ENCODE data around the gene GLYR1.

The GLYR1 gene

GRCh38 chr16:4792951-4793513 lies 54.1 kb downstream of the GLYR1 start:
- no peak for TF ChIP-seq CTCF (IDR thresholded peaks at IDR 0.05; ENCODE audit: low read length)
- TF ChIP-seq EZH2phosphoT487 (IDR thresholded peaks at IDR 0.05; ENCODE audit: low read length): no peak
- no peak for TF ChIP-seq EZH2 (optimal IDR thresholded peaks at IDR 0.05; ENCODE audit: low read depth, low read length)
- Histone ChIP-seq H3K27ac (ENCODE audit: low read length) (no peak overlapping the region), H3K9ac (ENCODE audit: low read length) (no peak overlapping the region), H4K20me1 (ENCODE audit: insufficient read depth, low read length) (no peaks in the 10 kb centered on the region), H3K27me3 (replicated peaks; ENCODE audit: insufficient read depth, low read length) (no peaks in the 10 kb centered on the region), H2AFZ (ENCODE audit: low read length) (no peak overlapping the region), H3F3A (ENCODE audit: insufficient read depth, low read length) (no peaks in the 10 kb centered on the region), H3K36me3 (replicated peaks; ENCODE audit: insufficient read depth, low read length) (no peaks in the 10 kb centered on the region), H3K9me3 (replicated peaks; ENCODE audit: insufficient read depth, low read length) (no peaks in the 10 kb centered on the region), H3K4me3 (ENCODE audit: low read length) (no peak overlapping the region), H3K79me2 (ENCODE audit: low read length) (no peaks in the 10 kb centered on the region), H3K4me1 (ENCODE audit: low read length) (no peaks in the 10 kb centered on the region), H3K9me2 (replicated peaks; ENCODE audit: insufficient read depth, low read length) (no peaks in the 10 kb centered on the region), H3K4me2 (ENCODE audit: low read depth, low read length) (no peak overlapping the region)
- DNase-seq: no peak

- no peaks in the 10 kb centered on the region for H3F3A ChIP-seq (ENCODE audit: insufficient read depth, low read length)
- TF ChIP-seq EZH2phosphoT487 (IDR thresholded peaks at IDR 0.05; ENCODE audit: low read length) (no peak), CTCF (IDR thresholded peaks at IDR 0.05; ENCODE audit: low read length) (no peak), EZH2 (optimal IDR thresholded peaks at IDR 0.05; ENCODE audit: low read depth, low read length) (no peak)
- no peak overlapping the region for H3K27ac ChIP-seq (ENCODE audit: low read length)
- no peaks in the 10 kb centered on the region for H3K9me3 ChIP-seq (replicated peaks; ENCODE audit: insufficient read depth, low read length)
- no peaks in the 10 kb centered on the region for H3K79me2 ChIP-seq (ENCODE audit: low read length)
- no peak for DNase-seq
- no peak overlapping the region for H2AFZ ChIP-seq (ENCODE audit: low read length)
- no peak overlapping the region for H3K4me3 ChIP-seq (ENCODE audit: low read length)
- no peak overlapping the region for H3K4me2 ChIP-seq (ENCODE audit: low read depth, low read length)
- H3K27me3 ChIP-seq (replicated peaks; ENCODE audit: insufficient read depth, low read length): no peaks in the 10 kb centered on the region
- H3K4me1 ChIP-seq (ENCODE audit: low read length): no peaks in the 10 kb centered on the region
- no peak overlapping the region for H3K9ac ChIP-seq (ENCODE audit: low read length)
- no peaks in the 10 kb centered on the region for H3K9me2 ChIP-seq (replicated peaks; ENCODE audit: insufficient read depth, low read length)
- no peaks in the 10 kb centered on the region for H3K36me3 ChIP-seq (replicated peaks; ENCODE audit: insufficient read depth, low read length)
- no peaks in the 10 kb centered on the region for H4K20me1 ChIP-seq (ENCODE audit: insufficient read depth, low read length)
Measured at GRCh38 chr16:4790871-4791270, 56.2 kb downstream of the GLYR1 start.

GRCh38 chr16:4790261-4790660 lies 56.8 kb downstream of the GLYR1 start:
- H3K4me2 ChIP-seq (ENCODE audit: low read depth, low read length): no peak overlapping the region
- H3K9ac ChIP-seq (ENCODE audit: low read length): no peak overlapping the region
- no peak overlapping the region for H3K27ac ChIP-seq (ENCODE audit: low read length)
- H3K9me3 ChIP-seq (replicated peaks; ENCODE audit: insufficient read depth, low read length): no peaks in the 10 kb centered on the region
- no peaks in the 10 kb centered on the region for H3F3A ChIP-seq (ENCODE audit: insufficient read depth, low read length)
- H3K9me2 ChIP-seq (replicated peaks; ENCODE audit: insufficient read depth, low read length): no peaks in the 10 kb centered on the region
- H3K27me3 ChIP-seq (replicated peaks; ENCODE audit: insufficient read depth, low read length): no peaks in the 10 kb centered on the region
- H3K4me1 ChIP-seq (ENCODE audit: low read length): no peaks in the 10 kb centered on the region
- no peak overlapping the region for H2AFZ ChIP-seq (ENCODE audit: low read length)
- H3K4me3 ChIP-seq (ENCODE audit: low read length): no peak overlapping the region
- H3K36me3 ChIP-seq (replicated peaks; ENCODE audit: insufficient read depth, low read length): no peaks in the 10 kb centered on the region
- TF ChIP-seq EZH2 (optimal IDR thresholded peaks at IDR 0.05; ENCODE audit: low read depth, low read length) (no peak), CTCF (IDR thresholded peaks at IDR 0.05; ENCODE audit: low read length) (no peak), EZH2phosphoT487 (IDR thresholded peaks at IDR 0.05; ENCODE audit: low read length) (no peak)
- no peak for DNase-seq
- no peaks in the 10 kb centered on the region for H3K79me2 ChIP-seq (ENCODE audit: low read length)
- H4K20me1 ChIP-seq (ENCODE audit: insufficient read depth, low read length): no peaks in the 10 kb centered on the region

Measured in MM.1S (cell line).